Activated CD8-positive, alpha-beta memory T cell treated with anti-CD3 and anti-CD28 coated beads for 24 hours (primary cell): ENCODE measurements around the gene COL4A5.
"Not testable (repeated sequence)": the region's sequence is repeated elsewhere in the genome, so short reads cannot be mapped to it uniquely, and the experiment has no call there.

Source experiments
- DNase-seq: peaks from one replicate; pipeline ENCODE4 v3.0.0-alpha.2; 2020

Gene COL4A5

DNA sequence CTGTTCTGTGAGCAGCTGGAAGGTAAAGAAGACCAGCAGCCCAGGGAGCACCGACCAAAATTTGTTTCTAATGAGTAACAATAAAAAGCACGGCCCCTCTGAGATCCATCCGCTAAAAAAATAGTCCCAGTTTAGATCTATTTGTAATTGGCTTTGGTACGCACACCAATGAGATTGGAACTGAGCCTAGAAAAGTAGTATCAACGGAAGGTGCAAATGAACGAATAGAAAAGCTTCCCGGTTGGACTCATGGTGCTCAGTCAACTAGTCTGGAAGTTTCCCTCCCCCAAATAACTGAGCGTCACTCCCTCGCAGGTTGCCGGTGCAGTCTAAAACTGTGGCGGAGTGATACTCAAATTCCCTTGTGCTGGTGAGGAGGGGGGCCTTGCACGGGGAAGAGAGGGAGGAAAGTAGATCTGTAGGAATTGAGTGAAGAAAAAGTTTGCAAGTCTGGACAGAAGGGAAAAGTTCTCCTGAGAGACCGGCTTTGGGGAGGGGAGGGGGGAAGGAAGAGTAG lies at the start of gene COL4A5:
TSS of gene COL4A5 (plus strand) at position 413 of the 517 bp plus-strand sequence. CDS start 288 bp downstream, outside the sequence.
- DNase-seq, result no peak

DNA sequence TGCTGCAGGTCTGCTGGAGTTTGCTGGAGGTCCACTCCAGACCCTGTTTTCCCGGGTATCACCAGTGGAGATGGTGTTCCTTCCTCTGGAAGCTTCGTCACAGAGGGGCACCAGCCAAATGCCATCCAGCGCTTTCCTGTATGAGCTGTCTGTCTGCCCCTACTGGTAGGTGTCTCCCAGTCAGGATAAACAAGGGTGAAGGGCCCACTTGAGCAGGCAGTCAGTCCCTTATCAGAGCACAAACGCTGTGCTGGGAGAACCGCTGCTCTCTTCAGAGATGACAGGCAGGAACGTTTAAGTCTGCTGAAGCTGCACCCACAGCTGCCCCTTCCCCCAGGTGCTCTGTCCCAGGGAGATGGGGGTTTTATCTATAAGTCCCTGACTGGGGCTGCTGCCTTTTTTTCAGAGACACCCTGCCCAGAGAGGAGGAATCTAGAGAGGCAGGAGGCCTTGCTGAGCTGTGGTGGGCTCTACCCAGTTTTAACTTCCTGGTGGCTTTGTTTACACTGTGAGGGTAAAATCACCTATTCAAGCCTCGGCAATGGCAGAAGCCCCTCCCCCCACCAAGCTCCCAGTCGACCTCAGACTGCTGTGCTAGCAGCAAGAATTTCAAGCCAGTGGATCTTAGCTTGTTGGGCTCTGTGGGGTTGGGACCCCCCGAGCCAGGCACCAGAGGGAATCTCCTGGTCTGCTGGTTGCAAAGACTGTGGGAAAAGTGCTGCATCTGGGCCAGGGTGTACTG lies 48.5 kb upstream of the COL4A5 start:
- DNase-seq, result not testable (repeated sequence)

DNA sequence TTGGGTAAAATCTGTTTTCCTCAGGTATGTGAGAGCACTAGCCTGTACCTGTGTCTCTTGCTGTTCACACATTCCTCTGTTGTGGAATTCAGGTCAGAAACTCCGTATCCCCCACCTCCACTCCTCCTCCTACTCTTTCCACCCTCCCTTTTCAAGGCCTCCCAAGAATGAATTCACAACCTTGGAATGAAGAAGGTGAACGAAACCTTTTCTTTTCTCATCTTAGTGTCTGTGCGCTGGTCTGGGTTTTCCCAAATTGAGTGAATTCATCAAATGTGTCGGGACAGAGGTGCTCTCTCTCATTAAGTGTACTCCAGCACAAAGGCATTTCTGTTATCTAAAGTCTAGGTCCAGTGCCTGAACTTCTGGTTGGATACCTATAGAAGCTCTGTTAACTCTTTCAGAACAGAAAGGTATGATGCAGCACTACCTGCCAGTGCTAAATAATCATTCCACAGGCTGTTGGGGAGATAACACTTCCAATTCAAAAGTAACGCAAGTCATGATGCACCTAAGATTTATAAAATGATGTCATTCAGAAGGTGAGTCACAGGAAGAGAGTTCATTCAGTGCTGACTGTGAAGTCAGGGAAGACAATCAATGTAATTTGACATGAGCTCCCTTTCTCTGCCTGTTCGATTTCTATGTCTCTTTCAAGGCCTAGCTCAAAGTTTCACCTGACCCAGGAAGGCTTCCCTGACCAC lies 43.3 kb upstream of the COL4A5 start:
- DNase-seq, result no peak

DNA sequence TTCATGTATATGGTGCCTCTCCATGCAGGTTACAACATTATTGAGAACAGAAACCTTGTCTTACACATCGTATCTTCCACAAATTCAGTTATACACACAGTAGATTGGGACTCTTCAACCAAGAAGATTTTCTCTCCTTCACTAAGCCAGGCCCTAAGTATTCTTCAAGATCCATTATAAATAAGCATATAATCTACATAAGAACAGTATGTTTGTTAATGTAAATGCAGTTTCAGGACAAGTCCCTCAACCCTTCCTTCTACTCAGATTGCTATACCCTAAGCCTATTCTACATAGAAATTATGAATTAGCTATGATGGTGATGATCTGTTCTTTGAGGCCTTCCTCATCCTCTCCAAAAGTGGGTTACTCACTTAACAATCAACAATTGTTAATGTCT lies 42.7 kb upstream of the COL4A5 start:
- DNase-seq, result no peak

DNA sequence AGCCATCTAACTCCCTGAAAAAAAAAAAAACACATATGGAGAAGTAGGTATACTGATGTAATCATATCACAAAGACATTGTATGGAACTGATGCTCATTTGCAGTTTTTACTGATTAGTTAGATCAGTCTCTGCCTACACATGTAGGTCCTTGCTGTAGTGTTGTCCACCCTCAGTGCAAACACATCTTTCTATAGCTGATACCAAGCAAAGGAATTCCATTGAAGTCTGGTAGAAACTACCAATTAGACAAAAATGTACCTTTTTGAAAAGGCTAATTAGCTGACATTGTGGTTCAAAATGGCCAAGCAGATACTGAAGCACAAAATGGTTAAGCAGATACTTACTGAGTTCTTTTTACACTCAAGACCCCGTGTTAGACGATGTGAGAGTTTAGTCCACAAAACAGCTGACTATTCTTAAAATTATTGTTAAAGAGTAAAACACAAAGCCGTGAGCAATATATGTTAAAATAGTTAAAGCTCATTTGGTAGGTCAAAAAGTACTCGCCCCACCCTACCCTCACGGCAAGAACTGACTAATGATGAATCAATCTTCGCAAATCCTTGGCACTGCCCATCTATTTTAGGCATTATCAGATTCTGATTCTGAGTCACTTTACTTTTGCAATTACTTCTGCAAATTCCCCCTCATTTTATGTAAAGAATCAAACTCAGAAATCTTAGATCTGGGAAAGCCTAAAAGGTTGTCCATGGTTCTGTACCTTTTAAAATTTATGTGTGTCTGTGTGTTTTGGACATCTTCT lies 41.8 kb upstream of the COL4A5 start:
- DNase-seq, result no peak

DNA sequence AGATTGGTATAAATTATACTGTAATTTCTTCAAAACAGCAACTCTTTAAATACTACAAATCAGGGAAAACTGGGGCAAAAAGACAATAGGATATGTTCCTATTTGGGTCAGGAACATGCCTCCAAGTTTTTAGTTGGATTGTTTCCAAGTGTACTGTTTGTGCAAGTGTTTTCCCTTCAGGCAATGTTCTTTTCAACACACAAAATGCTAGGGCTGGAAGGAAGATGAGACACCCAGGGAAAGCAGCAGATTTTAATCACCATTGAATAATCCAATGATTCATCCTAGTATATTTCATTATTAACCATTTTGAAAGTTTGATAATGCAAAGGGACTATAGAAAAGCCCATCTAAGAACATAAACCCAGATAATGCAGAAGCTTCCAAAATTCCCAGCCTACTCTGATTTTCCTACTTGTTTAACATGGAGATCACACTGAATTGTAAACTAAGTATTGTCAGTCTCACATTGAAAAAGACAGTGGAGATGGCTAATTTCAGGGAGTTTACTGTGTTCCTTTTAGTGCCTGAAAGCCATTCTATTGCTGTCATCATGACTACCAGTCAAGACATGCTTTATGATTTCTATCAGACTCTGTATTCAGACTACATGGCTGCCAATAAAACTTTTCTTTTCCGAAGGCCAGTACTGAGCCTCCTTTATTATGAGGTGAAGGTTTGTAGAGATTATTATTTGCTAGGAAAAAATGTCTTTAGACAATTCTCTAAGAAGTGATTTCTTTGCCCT lies 40.0 kb upstream of the COL4A5 start:
- DNase-seq, result no peak

DNA sequence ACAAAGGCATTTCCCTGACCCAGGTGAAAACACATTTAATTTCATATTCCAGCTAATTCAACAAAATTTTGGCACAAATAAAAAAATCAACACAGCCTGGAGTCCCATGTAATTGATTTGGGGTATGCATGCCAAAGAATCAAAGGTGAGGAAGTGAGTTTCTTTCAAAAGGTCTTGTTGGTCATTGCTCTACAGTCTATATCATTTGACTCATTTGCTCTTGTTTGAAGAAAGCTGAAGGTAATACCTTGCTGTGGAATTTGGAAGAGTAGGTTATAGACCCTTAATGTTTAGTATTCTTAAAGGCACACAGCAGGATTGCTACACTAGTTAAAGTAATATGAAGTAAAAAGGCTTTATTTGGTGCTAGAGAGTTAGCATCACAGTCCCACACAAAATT lies 26.9 kb upstream of the COL4A5 start:
- no peak for DNase-seq

DNA sequence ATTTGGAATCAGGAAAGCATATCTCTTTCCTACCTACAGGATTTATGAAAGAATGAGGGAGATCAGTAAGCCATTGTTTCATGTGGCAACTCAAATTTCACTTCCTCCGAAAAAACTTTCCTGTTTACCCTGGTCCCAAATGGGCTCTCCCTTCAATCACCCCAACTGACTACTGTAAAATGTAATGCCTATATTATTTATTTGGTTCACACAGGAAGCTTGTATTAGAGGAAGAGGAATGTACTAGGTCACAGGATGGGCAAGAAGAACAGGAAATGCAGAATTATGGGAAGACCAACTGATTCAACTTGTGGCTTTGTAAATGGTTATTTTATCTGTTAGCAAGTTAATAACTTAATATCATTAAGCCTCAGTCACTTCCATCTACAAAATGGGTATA lies 24.5 kb upstream of the COL4A5 start:
- DNase-seq, result no peak

DNA sequence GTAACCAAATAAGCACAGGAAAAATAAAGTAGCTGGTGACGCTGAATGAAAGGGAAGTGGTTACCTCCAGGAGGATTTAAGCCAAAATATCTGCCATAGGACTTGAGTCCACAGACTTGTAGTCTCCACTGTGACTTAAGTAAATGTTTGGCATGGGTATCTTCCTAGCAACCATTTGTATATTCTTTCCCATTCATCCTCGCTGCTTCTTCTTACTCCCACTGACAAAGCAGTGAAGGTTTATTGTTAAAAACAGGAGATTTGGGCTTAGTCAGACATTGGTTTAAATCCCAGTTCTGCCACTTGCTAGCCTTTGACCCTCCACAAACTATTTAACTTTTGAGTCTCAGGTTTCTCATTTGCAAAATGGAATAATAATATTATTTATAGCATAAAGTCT lies 23.7 kb upstream of the COL4A5 start:
- DNase-seq, result no peak

DNA sequence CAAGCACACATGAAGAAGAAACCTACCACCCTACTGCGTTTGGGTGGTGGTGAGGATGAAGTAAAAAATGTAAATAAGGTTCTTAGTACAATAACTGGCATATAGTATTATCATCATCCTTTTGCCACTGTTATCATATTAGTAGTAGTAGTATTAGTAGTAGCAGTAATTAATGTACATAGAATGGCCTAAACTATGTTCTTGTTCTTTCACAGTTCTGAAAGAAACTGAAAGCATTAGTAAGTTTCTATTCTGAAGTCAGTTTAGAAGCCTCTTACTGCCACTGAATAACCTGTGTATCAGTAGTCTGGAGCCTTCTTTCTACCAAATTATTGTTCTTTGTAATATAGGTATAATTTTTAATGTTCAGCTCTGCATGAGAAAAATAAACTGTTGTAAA lies 22.4 kb upstream of the COL4A5 start:
- DNase-seq, result no peak

DNA sequence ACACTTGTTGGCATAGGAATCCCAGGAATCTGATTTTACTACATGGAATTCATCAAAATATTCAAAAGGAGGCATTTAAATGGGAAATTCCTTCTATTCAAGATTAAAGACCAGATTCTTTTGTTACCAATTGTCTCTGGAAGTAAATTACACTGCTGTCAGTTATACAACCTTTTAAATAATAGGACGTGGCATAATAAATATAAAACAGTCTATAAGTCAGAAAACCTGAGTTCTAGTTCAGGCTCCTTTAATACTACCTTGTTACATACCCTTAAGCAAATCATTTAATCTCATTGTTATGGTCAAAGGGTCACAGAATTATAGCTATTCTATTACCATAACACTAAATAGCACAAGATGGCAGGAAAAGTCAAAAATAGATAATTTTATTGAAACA lies 20.2 kb upstream of the COL4A5 start:
- no peak for DNase-seq

DNA sequence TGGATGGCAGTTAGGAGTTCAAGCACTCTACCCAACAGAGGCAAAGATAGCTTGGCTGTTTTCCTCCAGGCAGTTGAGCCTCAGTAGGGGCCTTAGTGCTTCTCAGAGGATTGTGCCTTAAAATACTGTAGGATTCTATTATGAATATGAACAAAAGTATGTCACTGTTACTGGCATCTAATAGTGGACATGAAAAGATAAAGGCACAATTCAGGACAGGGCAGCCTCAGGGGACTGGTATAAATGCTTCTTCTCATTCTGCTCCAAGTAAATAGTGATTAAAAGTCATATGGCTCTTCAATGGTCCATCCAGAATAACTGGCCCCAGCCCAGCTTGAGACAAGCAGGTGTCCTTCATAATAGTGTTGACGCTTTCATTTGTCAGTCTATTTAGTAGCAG lies 19.2 kb upstream of the COL4A5 start:
- no peak for DNase-seq

DNA sequence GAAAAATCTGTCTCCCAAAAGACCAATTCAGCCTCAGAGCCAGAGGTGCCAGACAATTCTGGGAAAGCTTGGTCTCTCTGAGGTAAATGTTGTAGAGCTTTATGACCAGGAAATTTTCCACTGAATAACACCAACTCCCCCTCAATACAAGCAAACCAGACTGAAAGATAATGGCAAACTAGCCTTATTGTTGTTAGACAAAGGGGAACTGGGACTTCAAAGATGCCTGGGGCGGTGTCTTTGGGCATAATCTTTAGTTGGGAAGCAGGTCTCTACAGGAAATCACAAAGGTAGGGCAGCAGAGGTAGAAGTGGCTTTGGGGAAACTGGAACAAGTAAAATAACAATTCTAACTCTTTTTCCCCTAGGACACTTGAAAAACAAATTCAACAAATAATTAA lies 13.4 kb upstream of the COL4A5 start:
- no peak for DNase-seq

DNA sequence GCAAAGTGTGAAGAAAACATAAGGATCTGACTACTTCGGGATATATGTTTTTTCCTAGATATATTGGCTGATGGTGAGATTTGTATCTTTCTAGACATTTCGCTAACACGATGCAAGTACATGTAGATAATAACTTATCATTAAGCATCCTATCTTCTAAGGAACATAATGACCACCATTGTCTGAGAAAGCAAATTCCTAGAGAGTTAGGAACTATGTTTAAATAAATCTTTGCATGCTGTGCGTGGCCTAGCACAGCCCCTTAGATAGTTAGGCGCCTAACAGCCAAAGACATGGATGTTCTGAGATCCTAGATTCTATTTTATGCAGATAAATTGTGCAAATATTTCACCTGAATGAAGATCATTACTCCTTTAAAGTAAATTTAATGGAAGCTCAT lies 4.4 kb upstream of the COL4A5 start:
- no peak for DNase-seq

DNA sequence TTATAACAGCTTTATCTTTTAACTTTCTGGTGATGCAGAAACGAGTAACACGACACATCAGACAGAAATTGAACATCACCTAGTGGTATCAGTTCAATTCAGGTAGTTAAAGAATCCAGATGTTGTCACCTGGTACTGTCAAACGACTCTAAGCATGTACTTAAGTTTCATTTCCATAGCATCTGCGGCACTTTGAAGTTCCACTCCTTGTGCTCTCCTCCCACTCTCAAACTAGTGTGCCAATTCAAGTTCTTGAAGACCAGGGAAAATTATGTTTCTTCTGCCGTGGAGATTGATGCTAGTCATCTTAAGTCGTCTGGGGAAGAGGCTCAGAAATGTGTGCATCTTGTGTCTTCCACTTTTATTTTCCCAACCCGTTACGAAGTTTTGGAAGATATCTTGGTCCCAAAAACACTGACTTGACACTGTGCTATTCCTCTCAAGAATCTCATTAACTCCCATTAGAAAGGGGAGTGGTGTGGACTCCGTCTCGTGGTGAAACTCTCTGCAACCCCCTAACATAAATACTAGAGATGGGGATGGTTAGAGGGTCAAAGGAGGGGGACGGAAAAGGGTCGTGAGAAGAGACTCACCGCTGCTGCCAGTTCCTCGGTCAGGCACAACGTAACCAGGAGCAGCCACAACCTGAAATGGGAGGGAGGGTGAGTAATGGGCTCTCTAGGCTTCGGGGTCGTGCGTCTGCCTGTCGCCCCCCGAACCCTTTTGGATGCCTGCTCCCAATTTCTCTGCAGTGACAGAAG lies 2.1 kb upstream of the COL4A5 start:
- no peak for DNase-seq

DNA sequence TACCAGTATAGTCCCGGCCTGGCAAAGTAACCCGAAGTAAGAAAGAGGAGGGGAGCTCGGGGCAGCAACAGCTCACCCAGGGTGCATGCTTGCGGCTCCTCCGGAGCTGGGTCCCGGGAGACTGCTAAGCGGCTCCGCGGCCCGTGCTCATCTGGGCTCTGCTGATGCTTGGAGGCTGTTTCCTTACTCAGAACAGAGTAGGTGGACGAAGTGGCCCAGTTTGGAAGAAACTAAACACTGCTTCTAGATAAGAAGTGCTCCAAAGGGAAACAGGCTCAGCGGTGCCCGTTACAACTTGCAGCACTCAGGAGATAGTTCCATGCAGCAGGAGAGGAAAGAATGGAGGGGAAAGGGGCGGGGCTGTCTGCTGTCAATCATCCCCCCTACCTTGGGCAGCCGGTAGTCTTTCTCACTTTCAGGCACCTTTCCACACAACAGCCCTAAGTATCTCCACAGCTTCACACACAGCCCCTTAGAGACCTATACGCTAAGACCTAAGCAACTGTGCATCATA lies 1.5 kb upstream of the COL4A5 start, which contains the start of gene COL4A6:
TSS of gene COL4A6 (minus strand) at position 313 of the 514 bp plus-strand sequence. CDS start at position 87, 226 bp downstream.
- DNase-seq, result no peak

DNA sequence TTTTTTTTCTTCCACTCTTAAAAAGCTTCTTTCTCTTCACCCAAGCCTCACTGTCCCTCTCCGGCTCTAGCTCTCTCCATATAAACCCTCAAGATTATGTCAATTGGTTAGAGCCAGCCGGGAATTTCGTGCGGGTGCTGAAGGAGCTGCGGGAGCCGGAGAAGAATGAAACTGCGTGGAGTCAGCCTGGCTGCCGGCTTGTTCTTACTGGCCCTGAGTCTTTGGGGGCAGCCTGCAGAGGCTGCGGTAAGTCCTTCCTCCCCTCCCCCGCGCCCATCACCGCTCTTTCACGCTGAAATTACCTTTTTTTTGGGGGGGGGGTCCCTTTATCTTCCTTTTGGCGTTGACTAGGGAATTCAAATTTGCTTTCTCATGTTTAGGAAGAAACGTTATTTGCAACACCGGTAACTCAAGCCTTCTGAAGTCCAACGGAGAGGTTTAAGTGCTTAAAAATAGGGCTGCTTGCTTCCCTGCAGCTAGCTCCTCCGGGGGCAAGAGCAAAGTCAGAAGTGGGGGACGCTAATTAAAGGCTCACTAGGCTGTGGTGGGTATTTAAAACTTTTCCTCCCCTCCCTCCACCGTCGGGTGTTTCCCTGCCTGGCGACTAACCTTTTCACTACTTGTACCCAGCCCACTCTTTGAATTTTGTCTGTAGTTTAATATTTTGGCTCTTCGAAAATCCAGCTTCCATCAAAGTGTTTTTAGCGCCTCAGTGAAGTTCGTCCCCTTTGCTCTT lies 491 bp downstream of the COL4A5 start:
- DNase-seq, result no peak

DNA sequence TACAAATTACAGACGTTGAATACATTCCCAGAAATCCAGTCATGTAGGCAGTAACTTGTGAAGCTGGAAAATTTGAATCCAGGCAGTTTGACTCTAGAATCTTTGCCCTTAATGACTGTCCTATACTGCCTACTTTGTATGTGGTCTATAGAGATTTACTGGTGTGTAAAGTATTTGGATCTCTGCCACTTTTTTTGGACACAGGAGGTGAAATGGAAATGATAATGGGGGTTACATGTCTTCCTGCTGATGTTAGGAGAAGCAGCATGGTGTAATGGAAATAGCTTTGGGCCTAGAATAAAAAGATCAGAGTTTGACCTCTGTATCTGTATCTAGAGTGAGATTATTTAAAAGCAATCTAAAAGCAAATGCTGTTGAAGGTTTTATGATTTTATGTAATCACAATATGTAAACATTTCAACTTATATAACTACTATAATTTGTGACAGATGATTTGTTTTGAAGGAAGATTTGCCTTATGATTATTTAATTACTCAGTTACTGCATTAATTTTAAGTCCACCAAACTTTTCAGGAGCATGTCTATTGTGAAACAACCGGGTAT lies 3.3 kb downstream of the COL4A5 start:
- DNase-seq, result no peak

DNA sequence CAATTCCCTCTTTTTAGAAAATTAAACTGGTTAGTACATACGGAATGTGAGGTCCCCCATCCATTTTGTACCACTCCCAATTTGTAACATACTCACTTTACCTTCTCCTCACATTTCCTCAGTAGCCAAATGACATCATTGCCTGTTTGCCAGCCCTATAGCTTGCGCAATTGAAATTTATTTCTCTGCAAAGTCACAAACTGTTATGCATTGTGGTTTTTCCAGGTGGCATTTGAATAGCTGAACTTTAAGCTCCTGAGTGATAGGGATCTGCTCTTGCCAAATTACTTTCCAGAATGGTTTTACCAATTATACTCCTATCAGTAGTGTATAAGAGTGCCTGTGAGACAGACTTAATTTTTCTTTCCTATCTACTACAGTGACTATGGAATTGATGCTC lies 7.7 kb downstream of the COL4A5 start:
- DNase-seq, result no peak

DNA sequence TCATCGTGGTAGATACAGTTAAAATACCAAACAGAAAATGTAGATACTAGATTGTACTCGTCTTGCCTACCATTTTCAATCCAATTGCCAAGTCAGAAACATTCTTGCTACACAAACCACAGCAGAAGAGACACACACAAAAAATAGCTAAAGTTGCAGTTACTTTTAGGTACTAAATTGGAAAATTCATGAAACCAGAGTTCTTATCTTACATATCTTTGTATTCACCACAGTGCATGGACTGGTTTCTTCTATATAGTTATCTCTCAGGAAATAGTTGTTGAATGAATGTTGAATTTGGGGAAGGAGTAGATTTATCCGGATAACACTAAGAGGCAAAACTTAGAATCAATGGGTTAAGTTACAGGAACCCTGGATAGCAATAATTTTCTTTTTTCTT lies 14.2 kb downstream of the COL4A5 start:
- DNase-seq, result no peak
